GM21717 (cell line): ENCODE data around the gene APOL1.
"Not testable (repeated sequence)": the region's sequence is repeated elsewhere in the genome, so short reads cannot be mapped to it uniquely, and the experiment has no call there.

Experiments used
- ATAC-seq: cut with Tn5 transposase; IDR thresholded peaks from one replicate; pipeline ENCODE4 v1.9.1; 2021; ENCODE audit warnings: mild to moderate bottlenecking, moderate library complexity; ENCODE audit not compliant: unreplicated experiment

APOL1 gene

DNA sequence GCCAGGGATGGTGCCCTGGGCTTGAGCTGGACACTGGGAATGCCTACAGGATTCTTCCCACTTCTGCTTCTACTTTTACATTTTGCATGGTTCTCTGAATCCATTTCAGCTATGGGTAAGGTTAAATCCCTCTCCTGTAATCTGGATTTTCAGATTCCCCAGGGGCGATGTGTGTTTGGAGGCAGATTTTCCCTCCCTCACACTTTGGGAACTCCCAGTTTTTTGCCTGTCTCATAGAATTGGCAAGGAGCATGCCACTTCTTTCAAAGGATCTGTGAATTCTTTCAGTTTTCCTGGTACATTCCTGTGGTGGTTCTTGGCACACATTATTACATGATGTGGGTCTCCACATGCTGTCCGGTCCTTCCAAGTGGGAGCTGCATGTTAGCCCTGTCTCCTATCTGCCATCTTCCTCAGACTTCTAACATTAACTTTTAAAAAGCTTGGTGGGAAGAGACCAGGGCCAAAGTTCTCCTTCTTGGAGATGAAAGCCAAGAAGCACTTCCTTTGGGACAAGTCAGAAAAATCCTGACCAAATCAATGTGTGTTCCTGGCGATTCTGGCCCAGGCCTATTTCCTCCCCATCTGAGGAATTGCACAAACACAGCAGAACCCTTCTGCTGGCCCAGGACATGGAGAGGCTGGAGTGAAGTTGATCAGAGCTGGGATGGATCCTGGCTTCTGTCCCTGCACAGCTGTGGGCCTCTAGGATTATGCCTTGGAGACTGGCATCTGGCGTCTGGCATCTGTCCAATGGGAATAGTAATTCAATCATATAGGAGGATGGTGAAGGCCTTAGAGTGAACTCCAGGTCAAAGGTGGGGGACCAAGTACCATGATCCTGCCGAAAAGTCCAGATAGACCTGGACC lies 8.2 kb upstream of the APOL1 start:
- no peak for ATAC-seq

DNA sequence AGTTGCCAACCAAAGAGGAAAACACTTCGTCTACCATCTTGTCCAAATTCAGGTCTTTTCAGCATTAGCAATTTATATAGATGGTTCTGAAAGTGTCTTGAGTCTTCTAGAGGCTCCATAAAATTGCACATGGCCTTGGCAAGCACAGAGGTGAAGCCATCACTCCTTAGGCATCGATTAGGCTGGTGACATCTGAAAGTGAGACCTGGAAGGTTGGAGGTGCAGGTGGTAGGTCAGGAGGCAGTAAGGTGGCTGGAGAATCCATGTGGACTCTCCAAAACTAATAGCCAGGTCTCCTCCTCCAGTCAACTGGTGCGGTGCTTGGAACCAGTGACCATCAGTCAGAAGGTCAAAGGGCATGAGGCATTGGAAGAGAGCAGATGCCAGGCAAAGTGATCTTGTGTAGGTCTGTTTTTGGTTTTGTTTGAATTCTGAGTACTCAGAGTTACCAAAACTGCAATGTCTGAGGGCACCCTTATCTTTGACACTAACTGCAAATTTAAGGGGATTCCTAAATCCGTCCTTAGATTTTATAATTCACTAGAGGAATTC lies 7.1 kb upstream of the APOL1 start:
- no peak for ATAC-seq

DNA sequence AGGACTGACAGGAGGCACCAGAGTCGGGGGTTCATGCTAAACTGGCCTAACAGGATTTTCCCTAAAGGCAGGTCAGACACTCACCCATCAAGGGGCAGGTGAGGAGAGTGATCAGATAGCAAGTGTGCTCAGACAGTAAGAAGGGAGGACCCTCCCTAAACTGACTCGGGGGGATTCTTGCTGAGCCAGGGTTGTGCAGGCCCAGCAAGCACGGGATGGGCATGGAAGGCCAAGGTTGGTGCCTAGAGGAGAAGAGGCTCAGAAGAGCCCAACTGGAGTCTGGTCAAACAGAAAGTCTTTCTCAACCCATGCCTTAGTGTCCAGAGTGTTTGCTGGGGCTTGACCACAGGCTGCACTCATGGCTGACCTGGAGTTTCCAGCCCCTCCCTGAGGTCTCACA lies 6.2 kb upstream of the APOL1 start:
- ATAC-seq, result no peak

DNA sequence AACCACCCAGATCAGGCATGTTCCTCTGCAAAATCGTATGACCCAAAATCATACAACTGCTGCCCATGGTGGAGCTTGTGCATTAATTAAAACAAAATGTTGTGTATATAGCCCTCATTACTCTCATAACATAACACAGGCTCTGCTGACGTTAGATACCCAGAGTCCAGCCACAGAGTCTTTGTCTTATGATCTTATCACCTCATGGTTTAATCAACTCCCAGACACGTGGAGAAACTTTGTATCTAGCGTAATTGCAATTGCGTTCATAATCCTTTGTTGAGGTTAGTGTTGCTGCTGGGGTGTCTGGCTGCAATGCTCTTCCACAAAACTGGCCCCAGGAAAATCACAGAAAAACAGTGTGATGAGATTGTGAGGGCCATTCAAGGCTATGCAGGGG lies 5.0 kb upstream of the APOL1 start:
- ATAC-seq, result no peak

DNA sequence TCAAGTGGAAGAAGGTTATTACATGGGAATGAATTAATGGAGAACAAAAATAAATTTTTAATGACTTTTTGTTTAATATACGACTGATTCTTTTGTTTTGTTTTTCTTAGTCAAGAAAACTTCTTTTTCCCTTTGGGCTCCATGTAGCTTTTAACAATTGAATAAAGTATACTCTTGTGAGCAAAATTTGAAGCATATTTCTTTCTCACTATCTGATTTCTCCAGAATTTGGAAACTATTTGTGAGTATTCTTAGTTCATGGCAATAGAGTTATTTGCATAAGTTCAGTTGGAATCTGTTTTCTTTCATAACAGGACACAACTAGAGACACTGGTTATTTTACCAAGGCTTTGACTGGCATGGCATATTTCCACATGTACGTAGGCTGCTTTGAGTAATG lies 3.8 kb upstream of the APOL1 start:
- ATAC-seq, result no peak

DNA sequence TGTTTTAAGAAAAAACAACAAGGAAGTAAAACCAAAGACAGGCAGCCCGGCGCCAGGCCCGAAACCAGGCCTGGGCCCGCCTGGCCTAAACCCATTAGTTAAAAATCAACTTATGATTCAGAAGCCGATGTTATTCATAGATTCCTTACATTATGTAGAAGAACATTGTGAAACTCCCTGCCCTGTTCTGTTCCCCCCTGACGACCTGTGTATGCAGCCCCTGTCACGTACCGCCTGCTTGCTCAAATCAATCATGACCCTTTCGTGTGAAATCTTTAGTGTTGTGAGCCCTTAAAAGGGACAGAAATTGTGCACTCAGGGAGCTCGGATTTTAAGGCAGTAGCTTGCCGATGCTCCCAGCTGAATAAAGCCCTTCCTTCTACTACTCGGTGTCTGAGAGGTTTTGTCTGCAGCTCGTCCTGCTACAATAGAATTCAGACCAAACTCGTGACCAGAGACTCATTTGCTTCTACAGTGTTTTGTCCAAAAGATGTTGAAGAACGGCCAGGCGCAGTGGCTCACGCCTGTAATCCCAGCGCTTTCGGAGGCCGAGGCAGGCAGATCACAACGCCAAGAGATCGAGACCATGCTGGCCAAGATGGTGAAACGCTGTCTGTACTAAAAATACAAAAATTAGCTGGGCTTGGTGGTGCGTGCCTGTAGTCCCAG lies 2.5 kb upstream of the APOL1 start:
- not testable (repeated sequence) for ATAC-seq

DNA sequence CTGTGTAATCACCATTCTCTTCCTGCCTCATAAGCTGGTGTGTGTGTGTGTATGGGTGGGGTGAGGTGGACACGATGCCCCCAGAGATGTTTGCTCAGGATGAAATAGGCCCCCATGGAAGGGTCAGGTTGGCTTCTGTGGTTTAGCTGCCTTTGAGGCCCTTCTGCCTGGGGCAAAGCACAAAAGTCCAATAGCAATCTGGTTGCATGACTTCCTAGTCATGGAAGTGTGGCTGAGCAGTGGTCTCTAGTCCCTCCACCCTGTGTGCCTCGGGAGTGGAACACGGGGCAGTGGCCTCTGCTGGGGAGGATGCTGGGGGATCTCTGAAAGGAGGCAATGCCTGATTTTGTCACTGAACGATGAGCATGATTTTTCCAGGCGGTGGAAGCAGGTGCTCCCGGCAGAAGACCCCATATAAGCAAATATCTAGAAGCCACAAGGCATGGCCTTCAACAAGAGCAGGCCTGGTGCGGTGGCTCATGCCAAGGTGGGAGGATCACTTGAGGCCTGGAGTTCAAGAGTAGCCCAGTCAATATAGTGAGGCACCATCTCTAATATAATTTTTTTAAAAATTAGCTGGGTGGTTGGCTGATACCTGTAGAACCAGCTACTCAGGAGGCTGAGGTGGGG lies 839 bp upstream of the APOL1 start:
- not testable (repeated sequence) for ATAC-seq

DNA sequence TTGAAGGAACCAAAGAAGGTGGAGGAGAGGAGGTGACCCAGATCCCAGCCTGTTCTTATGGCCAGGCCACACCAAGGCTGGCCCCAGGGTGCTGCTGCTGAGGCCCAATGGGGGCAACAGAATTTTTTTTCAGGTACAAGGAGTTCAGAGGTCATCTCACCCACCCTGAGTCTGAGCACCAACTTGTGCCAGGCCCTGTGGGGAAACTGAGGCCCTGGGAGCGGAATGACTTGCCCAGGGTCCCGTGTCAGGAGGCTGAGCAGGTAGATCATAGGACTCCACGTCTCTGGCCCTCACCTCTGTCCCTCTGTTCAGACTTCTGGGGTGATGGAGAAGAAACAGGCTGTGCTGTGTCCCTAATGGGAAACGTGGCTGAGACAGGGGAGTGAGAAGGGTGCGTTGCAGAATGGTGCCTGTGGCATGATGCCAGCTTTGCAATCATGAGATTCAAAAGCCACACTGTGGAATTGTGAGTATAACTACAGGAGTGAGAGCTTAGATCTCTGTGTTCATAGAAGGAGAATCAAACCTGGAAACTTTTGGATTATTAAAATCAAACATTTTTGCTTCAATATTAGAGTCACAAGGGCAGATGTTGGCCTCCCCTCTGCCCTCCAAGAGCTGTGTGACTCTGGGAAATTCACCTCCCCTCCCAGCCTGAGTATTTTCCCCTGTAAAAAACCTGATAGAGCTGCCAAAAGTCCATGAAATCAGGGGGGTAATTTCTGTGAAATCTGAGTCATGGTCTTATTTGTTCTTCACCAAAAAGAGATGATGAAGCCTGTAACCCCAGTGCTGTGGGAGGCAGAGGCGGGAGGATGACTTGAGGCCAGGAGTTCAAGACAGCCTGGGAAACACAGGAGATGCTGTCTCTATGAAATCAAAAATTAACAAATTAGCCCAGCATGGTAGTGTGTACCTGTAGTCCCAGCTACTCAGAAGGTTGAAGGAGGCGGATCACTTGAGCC lies 874 bp downstream of the APOL1 start:
- no peak for ATAC-seq

DNA sequence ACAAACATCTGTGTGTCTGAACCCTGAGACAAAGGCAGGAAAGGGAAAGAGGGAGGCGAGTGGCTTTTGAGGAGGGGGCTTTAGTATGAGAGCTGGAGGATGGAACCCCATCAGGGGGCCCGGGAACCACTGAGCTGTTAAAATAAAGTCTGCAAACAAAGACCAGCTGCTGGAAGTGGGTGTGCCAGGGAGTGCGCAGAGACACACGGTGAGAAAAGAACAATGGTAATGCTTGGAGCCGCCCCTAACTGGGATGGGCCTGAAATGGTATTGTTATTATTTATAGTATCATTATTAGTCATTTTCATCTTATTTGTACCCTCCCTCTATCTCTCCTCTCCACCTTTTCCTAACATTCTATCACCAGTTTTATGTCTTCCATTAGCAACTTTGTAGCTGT lies 2.6 kb downstream of the APOL1 start:
- not testable (repeated sequence) for ATAC-seq

DNA sequence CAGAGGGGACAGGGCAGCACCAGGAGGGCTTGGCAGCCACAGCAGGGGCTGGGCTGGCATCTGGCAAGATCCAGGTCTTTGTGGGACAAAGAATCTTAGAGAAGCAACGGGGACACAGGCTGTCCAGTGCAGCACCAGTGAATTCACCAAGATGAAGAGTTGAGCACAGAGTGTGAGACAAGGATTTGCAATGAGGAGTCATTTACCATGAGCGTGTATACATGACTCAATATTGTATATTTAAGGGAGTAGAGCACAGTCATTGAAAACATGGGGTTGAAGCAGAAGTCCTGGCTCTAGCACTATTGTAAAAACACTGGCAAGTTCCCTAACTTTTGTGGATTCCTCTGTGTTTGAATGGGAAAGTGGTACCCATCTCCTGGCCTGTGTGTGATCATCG lies 3.5 kb downstream of the APOL1 start:
- ATAC-seq, result no peak

DNA sequence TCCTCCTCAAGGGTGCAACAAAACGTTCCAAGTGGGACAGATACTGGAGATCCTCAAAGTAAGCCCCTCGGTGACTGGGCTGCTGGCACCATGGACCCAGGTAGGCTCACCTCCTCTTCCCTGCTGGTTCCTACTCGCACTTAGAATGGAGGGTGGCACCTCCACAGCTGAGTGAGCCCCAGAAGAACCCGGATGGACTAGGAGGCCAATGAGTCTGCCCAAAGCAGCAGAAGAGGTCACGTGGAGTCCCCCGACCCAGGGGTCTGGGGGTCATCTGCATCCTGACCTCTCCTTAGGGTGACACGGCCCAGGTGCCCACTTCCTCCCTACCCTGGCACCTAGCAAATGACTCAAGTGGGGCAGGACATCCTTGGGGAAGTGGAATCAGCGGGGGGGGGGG lies 4.4 kb downstream of the APOL1 start:
- ATAC-seq, result no peak

DNA sequence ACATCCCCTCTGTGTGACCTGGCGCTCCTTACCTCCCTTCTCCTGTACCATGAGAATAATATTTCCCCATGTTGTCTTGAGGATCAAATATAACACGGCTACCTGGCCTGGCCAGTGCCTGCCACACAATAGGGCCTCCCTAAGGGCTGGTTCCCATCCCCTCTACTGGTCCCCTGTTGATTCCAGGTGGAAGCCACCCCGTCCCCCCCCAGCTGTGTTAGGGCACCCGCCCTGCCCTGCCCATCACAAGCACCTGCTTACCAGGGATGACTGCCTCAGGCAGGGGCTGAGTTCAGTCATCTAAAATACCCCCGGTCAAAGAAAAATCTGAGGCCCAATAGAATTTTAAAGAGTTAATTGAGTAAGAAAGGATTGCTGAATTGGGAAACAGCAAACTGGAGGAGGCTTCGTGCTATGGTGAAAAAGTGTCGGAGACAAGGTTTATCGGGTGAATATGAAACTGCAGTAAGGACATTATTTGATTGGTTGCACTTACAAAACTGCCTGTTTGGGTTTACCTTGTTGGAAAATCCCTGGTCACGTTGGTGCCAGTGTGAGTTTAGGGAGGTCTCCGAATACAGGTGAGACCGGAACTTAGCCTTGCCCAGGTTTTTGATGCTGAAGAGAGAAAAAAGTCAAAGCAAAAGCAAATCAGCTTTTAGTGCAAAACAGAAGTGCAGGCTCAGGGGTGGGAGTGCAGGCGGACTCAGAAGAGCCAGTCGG lies 5.2 kb downstream of the APOL1 start:
- no peak for ATAC-seq

DNA sequence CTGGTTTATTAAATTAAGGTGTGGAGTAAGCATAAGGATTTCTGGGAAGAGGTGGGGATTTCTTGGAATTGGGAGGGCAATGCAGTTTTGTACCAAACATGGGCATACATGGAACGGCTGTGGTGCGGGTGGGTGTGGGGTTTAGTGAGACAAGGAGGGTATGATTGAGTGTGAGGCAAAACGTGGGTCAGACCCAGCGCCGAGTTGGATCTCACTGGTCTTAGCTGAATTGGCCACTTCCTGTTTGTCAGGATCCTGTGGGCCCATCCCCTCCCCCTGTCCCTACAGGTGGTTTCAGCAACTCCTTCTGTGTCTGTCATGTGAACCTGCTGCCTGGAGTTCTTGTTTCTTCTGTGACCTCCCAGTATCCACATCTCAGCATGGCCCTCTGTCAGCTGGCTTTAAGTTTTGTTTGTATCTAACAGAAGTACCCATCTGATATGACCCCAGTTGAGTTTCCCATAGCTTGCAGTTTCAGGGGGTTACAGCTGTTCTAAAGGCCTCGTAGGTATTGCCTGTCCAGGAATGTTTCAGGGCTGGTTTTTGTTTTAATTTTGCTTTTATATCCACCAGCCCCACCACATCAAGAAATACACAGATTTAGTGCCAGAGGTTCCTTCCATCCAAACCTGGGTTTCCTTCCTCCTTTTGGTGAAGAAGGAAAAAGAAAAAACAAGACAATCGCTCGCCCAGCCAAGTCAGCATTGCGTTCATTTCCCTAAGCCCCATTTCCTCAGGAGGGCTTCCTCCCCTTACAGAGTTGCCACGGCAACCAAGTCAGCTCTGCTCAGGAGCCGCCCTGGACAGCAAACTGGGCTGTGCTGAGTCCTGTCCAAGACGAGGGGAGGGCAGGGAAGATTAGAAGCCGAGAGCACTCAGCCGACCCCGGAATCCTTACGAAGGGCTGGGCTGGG lies 6.0 kb downstream of the APOL1 start:
- ATAC-seq, result no peak

DNA sequence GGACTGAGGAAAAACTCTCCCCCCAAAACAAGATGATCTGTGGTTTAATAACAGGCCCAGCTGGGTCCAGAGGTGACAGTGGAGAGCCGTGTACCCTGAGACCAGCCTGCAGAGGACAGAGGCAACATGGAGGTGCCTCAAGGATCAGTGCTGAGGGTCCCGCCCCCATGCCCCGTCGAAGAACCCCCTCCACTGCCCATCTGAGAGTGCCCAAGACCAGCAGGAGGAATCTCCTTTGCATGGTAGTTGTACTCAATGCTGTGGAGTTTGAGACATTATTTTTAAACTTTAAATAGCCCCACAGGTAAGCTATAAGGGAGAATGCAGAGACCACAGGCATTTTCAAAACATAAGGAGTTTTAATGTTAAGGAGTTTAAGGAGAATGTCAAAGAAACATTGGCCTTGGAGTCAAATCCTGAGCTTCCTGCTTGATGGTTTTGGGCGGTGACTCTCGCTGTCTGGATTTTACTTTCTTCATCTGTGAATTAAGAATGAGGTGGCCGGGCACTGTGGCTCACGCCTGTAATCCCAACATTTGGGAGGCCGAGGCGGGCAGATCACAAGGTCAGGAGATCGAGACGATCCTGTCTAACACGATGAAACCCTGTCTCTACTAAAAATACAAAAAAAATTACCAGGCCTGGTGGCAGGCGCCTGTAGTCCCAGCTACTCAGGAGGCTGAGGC lies 6.8 kb downstream of the APOL1 start:
- no peak for ATAC-seq

DNA sequence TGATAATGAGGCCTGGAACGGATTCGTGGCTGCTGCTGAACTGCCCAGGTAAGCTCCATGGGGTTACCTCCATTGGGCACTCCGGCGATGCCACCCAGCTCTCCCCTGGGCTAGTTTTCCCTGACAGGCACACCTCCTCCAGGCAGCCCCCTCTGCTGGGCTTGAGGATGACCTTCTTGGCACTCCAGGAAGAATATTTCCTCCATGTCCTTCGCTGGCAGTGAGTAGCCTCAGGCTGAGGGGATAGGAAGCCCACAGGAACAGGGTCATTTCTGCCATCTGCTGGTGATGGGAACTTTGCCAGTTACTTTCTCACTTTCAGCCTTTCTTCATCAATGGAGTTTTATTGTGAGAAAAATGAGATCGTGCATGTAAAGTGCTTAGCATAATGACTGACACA lies 8.7 kb downstream of the APOL1 start:
- not testable (repeated sequence) for ATAC-seq

DNA sequence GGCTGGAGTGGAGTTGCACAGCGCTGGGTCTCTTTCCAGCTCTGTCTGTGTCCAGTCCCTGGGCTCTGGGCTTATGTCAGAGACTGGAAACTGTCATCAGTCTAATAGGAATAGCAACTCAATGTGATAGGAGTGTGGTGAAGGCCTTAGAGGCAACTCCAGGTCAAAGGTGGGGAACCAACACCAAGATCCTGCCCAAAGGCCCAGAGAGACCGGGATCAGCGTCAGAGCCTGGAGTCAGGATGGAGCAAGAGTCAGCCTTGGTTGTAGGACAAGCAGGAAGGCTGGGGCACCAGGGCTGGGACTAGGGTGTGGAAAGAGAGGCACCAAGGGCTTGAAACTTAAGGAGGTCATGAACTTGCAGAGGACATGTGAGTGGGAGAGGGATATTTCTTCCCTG lies 9.4 kb downstream of the APOL1 start:
- ATAC-seq, result not testable (repeated sequence)

DNA sequence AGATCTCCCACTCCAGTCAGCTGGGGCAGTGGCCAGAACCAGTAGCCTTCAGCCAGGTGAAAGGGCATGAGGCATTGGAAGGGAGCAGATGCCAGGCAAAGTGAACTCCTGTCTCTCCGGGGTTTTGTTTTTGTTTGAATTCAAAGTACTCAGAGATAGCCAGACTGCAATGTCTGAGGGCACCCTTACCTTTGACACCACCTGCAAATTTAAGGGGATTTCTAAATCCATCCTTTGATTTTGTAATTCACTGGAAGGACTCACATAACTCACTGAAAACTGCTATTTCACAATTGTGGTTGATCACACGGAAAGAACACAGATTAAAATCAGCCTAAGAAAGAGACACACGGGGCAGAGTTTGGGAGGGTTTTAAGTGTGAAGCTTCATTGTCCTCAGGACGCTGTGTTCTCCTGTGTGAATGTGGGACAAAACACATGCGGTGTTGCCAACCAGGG lies 10.3 kb downstream of the APOL1 start:
- not testable (repeated sequence) for ATAC-seq
